HG02642 (cell line): ENCODE data around the gene AGBL1.
"Not testable (repeated sequence)": the region's sequence is repeated elsewhere in the genome, so short reads cannot be mapped to it uniquely, and the experiment has no call there.

ENCODE experiments used
- ATAC-seq: cut with Tn5 transposase; IDR thresholded peaks from one replicate; pipeline ENCODE4 v1.9.1; 2021; ENCODE audit warnings: mild to moderate bottlenecking; ENCODE audit not compliant: unreplicated experiment, poor library complexity

Gene AGBL1

DNA sequence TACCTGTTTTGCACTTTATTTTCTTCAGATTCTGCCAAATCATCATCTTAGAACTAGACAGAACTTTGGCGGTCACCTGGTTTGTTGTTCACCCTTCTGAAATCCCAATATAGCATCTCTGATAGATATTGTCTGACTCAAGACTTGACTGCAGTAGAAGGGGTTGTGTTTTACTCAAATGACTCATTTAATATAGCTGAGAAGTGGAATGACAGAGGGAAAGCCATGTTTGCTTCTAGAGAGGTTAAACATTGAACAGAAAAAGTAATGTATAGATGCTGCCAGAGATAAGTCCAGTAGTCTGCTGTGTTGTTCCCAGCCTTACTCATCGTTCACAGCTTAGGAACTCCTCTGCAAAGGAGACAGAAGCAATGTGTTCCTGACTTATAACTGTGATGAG, 402.0 kb downstream of the AGBL1 start:
- ATAC-seq = no peak

DNA sequence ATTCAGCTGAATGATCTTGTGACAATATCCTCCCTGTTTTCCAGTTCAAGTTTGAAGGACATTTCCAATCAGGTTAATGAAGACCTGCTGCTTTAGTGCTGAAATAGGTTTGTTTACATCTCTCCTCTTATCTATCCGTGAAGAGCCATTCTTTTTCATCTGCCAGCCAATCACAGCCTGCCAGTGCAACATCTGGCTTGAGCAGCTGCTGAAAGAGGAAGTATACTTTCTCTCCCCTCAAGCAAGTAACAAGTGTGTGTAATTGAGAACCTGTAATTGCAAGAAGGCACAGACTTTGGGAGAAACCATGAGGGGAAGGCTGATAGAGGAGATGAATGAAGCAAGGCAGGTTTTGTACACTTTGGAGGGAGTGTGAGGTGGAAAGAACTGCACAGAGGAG, 404.3 kb downstream of the AGBL1 start:
- no peak for ATAC-seq

DNA sequence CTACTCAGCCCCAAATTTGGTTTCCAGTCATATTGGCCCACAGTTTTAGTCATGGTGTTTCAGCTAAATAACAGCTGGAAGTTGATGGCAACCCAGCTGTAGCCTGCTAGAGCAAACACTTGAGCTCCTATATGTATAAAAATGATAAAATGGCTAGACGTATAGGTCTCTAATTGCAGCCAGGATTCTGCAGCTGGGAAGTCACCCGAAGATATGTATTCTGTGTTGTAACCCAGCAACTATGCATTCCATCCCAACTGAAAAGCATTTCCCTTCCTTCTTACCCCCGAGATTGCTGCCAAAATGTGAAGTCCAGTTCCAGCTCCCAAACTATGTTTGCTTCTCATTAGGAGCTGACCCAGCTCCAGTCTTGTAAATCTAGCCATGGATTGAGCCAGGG, 408.4 kb downstream of the AGBL1 start:
- ATAC-seq = no peak

DNA sequence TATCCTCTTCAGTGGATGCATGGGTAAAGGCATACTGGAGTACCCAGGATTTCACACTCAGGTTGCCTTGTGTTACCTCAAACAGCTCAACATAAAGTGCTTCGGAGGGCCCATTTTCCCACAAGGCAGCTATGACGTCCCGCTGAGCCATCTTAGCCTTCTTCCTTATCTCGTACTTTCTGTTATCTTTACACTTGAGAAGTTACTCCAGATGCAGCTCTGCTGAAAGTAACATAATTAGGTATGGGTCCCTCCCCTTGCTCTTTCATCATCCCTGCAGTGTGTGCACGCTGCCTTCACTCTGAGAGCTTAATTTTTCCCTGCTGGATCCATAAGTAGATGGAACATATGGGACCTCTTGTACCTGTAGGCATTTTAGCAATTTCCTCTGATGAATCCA, 410.3 kb downstream of the AGBL1 start:
- ATAC-seq = no peak

DNA sequence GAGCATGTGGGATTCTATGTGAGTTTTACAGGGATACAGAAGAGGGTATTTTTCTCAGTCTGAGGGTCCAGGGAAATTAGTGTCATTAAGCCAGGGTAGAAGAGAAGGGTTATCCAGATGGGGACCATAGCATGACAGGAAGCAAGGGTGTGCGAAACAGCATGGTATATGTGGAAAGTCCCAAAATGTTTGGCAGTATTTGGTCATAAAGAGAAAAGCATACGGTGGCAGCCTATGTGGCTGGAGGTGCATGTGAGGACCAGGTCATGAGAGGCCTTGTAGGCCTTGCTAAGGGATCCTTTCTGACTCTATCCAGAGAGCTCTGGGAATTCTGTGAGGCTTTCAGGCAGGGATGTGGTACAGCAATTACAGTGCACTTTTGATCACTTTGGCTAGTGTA, 411.4 kb downstream of the AGBL1 start:
- no peak for ATAC-seq

DNA sequence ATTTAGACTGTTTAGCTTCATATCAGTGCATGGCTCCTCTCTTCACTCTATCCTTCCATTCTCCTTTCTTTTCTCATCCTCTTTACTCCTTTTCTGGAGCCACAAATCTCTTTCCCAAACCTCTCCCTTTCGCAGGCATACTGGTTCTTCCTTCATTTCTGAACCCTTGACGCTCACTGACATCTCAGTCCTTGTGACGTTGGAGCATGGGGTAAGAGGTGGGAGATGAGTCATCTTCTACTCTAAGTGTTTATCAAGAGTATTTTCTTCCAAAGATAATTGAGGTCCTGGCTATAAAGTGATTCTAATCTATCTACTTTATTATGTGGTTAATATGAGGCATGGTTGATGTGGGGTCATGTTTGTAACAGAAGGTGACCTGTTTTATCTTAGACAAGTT, 414.2 kb downstream of the AGBL1 start:
- no peak for ATAC-seq

DNA sequence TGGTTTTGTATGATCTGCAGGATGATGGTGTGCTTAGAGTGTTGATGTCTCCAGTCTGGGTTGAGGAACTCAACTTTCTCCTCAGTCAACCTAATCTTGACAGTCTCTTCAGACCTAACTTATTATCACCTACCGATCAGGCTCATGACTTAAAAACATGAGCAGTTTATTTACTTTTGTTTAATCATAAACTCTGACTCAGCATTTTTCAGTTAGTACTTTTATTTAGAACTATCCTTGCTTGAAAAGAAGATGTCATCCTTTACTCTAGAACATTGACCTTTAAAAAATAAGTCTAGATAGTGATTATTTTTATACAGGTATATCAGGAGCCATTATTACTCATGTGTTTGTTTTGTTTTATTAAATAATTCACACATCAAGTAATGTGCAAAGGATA, 414.8 kb downstream of the AGBL1 start:
- no peak for ATAC-seq

DNA sequence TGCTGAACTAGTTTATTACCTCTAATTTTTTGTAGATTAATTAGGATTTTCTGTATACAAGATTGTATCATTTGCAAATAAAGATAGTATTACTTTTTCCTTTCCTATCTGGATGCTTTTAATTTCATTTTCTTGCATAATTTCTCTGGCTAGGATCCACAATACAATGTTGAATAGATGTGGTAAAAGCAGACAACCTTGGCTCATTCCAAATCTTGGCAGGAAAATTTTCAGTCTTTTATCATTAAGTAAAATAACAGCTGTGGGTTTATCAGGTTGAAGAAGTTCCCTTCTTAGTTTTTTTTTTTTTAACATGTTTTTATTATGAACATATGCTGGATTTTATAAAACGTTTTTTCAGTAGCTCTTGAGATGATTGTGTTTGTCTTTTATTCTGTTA, 422.6 kb downstream of the AGBL1 start:
- no peak for ATAC-seq

DNA sequence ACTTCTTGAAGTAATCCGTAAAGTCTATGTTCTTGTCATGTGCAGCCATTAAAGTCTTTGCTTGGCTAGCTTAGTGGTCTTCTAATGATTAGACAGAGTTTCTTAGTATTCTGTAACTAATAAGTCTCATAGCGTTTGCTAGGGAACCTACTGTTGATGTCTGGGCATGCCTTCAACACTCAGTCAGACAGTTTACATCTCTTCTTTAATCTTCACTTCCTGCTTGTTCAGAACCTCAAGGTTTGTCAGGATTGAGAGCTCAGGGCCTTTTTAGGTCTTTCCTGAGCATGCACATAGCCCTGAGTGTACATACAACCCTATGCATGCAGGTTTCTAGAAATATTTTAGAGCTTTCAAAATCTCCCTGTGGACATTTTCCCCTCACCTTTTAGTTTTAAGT, 426.3 kb downstream of the AGBL1 start:
- ATAC-seq = no peak

DNA sequence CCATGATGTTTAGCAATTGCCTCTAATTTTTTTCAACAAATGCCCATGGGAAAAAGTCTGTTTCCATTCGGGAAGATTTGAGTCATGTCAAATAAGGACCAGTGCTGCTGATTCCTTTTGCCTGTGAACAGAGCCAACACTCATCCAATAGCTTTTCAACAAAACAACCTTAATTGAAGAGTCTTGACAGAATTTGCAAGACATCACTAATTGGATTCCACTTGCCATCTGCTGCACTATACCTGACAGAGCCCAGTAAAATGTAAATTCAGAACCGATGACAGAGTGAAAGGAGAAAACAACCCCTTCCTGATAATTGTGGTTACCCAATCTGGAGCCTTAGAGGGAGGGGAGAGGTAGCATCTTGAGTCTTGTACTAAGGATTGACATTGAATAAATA, 426.7 kb downstream of the AGBL1 start:
- no peak for ATAC-seq

DNA sequence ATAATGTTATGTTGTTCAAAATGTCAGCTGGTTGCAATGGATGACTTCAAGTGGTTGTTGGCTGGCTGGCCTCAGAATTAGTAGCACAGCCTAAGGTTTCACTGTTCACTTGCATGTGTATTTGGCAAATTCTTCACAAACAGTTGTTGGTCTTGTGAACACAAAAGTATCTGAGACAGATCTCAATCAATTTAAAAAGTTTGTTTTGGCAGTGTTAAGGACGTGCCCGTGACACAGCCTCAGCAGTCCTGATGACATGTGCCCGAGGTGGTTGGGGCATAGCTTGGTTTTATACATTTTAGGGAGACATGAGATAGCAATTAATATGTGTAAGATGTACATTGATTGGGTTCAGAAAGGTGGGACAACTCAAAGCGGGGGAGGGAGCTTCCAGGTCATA, 436.0 kb downstream of the AGBL1 start:
- ATAC-seq = no peak

DNA sequence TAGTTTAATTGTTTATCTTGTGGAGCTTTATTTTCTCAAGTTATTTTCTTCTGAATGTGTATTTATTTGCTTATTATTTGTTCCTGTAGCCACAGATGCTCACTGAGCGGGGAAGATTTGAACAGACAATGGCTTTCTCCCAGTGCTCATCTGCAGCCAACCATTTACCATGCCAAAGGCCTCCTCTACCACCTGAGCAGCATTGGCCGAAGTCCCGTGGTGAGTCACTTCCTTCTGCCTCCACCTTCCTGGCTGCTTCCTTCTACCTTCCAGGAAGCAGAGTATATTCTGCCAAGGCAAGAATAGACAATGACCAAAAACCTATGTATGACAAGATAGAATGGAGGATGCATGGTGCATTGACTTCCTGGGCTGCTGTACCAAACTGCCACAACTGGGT, 443.1 kb downstream of the AGBL1 start:
- ATAC-seq = no peak

DNA sequence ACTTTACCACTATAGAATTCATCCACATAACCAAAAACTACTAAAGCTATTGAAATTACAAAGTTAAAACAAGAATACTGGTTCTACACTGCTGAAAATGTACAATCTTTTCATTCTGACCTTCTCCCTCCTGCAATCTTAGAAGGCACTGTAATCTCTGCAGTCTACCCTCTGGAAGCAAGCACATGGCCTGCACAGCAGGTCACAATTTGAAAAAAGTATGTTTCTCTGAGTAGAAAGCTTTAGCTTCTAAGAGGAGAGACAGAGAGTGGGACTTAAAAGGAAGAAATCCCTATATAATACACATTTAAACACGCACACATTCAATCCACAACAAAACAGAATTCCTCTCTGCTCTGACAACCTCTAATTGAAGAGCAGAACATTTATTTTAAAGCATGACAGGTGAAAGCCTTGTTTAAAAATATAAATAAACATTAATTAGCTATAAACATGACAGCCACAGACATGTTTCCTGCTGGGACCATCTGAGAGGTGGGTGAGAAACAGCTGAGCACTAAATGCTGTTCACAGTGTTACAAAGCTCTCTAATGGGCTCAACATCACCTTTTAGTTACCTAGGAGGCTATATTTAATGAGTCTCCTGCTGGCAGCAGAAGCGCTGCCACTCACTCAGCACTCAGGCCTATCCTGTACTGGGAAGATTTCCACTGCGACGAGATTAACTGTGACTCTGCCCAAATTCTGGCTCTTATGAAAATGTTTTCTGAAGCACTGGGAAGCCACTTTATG, 447.4 kb downstream of the AGBL1 start:
- no peak for ATAC-seq

DNA sequence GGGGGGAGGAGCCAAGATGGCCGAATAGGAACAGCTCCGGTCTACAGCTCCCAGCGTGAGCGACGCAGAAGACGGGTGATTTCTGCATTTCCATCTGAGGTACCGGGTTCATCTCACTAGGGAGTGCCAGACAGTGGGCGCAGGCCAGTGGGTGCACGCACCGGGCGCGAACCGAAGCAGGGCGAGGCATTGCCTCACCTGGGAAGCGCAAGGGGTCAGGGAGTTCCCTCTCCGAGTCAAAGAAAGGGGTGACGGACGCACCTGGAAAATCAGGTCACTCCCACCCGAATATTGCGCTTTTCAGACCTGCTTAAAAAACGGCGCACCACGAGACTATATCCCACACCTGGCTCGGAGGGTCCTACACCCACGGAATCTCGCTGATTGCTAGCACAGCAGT, 448.4 kb downstream of the AGBL1 start:
- ATAC-seq = not testable (repeated sequence)

DNA sequence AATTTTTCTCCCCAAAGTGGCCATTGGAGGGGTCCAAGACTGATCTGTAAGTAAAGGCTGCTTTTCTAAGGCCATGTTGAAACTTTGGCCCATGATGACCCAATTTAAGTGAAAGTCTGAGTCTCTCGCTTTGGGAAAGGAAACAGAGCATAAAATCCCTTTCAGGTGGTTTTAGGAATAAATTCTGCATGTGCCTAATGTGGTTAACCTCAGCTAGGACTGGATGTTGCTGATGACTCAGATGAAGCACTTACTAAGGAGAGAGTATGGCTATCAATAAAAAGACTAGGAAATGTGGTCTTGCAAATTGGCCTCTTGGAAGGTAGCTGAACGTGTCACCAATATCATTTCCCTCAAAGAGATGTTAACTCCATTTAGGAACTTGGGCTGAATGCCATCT, 458.5 kb downstream of the AGBL1 start:
- no peak for ATAC-seq

DNA sequence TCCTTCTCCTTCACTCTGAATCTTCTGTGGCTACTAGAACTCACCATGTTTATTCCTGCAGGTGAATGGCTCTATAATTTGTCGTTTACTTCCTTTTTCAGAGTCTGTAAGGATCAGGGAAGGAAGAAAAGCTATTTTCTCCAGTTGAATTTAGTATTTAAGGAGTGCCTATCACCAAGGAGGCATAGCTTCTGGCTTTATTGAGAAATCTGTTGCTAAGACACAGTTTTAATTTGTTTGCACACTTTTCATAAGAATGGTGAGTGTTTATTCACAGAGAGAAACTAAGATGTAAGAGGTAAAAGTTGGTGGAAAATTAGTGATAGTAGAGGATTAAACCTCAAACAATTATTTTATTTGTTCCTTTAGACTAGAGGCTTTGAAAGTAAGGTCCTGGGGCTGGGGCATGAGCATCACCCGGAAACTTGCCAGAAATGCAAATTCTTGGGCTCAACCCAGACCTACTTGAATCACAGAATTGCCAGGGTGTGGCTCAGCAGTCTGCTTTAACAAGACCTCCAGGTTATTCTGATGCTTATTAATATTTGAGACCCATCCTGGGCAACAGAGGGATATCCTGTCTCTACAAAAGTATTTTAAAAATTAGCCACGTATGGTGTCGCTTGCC, 461.3 kb downstream of the AGBL1 start:
- ATAC-seq = no peak

DNA sequence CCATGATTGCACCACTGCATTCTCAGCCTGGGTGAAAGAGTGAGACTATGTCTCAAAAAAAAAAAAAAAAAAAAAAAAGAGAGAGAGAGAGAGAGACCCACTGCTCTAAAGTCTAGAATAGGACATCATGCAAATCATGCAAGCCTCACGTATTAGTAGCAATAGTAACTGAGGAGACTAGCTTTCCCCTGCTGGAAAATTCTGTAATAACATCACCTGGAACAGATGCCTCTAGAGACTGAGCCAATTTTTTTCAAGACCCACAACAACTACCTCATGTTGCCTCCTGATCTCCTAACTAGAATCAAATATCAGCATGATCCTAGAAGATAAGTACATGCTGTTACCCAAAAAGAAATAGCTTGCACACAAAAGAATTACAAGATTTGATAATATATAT, 461.9 kb downstream of the AGBL1 start:
- no peak for ATAC-seq

DNA sequence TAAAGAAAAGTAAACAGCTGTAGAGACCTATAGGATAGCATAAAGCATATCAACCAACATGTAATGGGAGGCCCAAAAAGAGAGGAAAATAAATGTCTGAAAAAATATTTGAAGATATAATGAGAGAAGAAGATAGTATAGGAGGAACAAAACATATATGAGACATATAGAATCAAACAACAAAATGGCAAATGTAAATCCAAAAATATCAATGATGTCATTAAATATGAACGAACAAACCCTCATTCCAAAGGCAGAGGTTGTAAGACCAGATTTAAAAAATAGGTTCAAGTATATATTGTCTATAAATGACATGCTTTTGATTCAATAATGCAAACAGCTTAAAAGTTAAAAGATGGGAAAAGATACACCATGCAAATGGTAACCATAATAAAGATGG, 470.4 kb downstream of the AGBL1 start:
- ATAC-seq = no peak

DNA sequence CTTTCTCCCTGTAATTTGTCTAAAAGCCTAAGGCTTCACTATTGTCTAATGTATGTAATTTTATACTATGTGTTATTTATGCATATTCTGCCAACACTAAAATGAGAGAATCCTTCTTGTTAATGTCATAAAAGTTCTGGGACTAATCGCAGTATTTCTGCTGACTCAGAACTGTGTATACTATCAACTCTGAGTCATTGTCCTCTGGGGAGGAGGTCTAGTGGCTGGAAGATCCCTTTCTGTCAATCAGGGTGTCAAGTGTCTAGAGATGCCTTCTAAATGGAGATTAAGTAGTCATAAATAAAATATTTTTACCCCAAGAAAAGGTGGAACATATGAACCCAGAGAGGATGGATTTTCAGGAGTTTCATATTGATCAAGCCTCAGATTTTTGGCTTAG, 473.4 kb downstream of the AGBL1 start:
- no peak for ATAC-seq

DNA sequence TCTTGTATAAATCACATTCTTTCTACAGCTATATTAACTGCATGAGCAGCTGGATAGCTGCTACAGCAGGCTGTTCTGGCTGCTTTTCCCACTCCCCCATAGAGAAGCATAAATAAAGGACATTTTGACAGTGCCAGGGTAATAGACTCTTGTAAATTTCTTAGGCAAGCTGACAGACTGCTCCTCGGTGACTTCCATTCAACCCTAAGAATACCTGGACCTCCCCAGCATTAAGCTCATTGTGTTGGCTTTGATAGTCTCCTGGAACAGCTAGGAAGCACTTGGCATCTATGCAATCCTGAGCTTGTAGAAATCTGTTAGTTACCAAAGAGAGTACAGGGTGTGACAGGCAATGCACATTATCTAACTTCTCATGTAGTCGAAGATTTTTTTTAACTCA, 475.4 kb downstream of the AGBL1 start:
- no peak for ATAC-seq

DNA sequence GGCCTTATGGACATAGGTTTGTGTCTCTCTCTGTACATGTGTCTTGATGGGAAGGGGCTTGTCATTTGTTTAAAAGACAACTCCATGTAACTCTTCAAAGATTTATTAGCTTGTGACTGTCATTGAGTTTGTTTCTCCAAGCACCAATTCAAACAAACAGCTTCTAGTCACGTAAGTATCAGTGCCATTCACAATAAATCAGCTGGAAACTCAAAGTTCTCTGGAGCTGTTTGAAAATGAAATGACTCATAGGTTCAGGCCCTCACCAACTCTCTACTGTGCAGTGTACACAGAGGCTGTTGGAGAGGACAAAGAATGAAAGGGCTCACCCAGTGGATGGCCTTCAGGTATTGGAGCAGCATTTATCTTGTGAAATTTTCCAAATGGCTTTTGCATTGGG, 476.3 kb downstream of the AGBL1 start:
- no peak for ATAC-seq

DNA sequence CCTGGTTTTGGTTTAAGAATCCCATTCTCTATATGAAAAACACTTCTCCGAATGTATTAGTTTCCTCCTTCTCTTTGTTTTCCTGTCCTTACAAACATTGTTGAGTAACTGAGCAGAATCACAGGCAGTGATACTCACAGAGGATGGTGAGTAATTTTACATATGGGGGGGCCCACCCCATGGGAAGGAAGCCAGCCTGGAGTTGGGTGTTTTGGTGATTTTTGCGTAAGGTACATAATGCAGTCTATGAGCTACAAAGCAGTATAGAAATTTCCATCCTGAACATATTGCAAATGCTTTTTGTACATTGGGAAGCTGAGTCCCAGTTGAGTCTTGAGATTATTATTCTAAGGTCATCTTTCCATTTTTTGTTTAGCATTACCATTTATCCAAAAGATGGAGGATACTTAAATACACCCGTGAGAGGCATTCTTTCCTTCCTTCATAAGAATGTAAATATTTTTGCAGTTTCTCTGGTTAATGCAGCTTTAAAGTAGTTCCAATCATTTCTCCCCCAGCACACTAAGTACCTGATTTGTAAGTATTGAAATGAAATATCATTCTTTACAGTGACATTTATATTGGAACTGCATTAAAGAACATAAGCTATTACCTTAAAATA, 476.8 kb downstream of the AGBL1 start:
- ATAC-seq = no peak
